Thyroid gland (tissue), 4 donors: ENCODE data around the gene DENND1B.

Experiments
- POLR2A ChIP-seq, 2 donors: fragments of 450-650 bp; IDR thresholded peaks; one replicate each; pipeline ENCODE4 v1.6.1; 2017; ENCODE audit warnings: antibody characterized with exemption in 2 of 2, mild to moderate bottlenecking in 2 of 2, moderate library complexity in 1 of 2
- TF ChIP-seq, protein P1 (sequence below), 6 experiments: fragments of 200-600 bp in 3 of 6; fragments of 450-650 bp in 3 of 6; sonication (generic) in 3 of 6; IDR thresholded peaks; one replicate each; pipeline ENCODE4 v1.5.1; 2016 to 2019; ENCODE audit warnings: antibody characterized with exemption in 6 of 6, mild to moderate bottlenecking in 2 of 6, inconsistent platforms in 1 of 6, moderate library complexity in 1 of 6

GRCh38 chr1:197590687-197591086 is 184.6 kb downstream of the DENND1B start:
- TF ChIP-seq, protein P1, sequence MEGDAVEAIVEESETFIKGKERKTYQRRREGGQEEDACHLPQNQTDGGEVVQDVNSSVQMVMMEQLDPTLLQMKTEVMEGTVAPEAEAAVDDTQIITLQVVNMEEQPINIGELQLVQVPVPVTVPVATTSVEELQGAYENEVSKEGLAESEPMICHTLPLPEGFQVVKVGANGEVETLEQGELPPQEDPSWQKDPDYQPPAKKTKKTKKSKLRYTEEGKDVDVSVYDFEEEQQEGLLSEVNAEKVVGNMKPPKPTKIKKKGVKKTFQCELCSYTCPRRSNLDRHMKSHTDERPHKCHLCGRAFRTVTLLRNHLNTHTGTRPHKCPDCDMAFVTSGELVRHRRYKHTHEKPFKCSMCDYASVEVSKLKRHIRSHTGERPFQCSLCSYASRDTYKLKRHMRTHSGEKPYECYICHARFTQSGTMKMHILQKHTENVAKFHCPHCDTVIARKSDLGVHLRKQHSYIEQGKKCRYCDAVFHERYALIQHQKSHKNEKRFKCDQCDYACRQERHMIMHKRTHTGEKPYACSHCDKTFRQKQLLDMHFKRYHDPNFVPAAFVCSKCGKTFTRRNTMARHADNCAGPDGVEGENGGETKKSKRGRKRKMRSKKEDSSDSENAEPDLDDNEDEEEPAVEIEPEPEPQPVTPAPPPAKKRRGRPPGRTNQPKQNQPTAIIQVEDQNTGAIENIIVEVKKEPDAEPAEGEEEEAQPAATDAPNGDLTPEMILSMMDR (IDR thresholded peaks at IDR 0.05): no peak
- no peak for TF ChIP-seq POLR2A (IDR thresholded peaks at IDR 0.05)
